ENCODE data around the gene ATAD3B.
"Not testable (repeated sequence)": the region's sequence is repeated elsewhere in the genome, so short reads cannot be mapped to it uniquely, and the experiment has no call there.

The ATAD3B gene

GRCh38 chr1:1452882-1453281 lies 18.7 kb upstream of the ATAD3B start:
- no peak for DNase-seq (ENCODE audit: low read depth)

GRCh38 chr1:1454286-1455056 lies 17.1 kb upstream of the ATAD3B start:
- not testable (repeated sequence) for DNase-seq (ENCODE audit: low read depth)

- no peak for DNase-seq (ENCODE audit: low read depth)
These were observed 16.1 kb upstream of the ATAD3B start for GRCh38 chr1:1455366-1455884.

GRCh38 chr1:1455934-1456333 lies 15.6 kb upstream of the ATAD3B start:
- DNase-seq (ENCODE audit: low read depth), result not testable (repeated sequence)

- DNase-seq (ENCODE audit: low read depth), result not testable (repeated sequence)
These were observed 14.8 kb upstream of the ATAD3B start for GRCh38 chr1:1456683-1457255.

- DNase-seq (ENCODE audit: low read depth), result not testable (repeated sequence)
These were observed 12.4 kb upstream of the ATAD3B start for GRCh38 chr1:1459156-1459555.

- DNase-seq (ENCODE audit: low read depth), result not testable (repeated sequence)
These were observed 11.9 kb upstream of the ATAD3B start for GRCh38 chr1:1459711-1460110.

GRCh38 chr1:1460540-1461130 lies 10.9 kb upstream of the ATAD3B start:
- DNase-seq (ENCODE audit: low read depth), result no peak

- no peak for DNase-seq (ENCODE audit: low read depth)
These were observed 9.7 kb upstream of the ATAD3B start for GRCh38 chr1:1461721-1462317.

GRCh38 chr1:1462318-1462966 lies 9.1 kb upstream of the ATAD3B start:
- DNase-seq (ENCODE audit: low read depth), result no peak

GRCh38 chr1:1463312-1463711 lies 8.3 kb upstream of the ATAD3B start:
- no peak for DNase-seq (ENCODE audit: low read depth)

GRCh38 chr1:1468196-1468985 lies 3.2 kb upstream of the ATAD3B start:
- DNase-seq (ENCODE audit: low read depth), result not testable (repeated sequence)

- DNase-seq (ENCODE audit: low read depth), result no peak
These were observed 758 bp upstream of the ATAD3B start for GRCh38 chr1:1470626-1471388.

GRCh38 chr1:1472053-1472876 lies 700 bp downstream of the ATAD3B start:
- DNase-seq (ENCODE audit: low read depth), result not testable (repeated sequence)

GRCh38 chr1:1476011-1476410 lies 4.4 kb downstream of the ATAD3B start:
- not testable (repeated sequence) for DNase-seq (ENCODE audit: low read depth)

GRCh38 chr1:1477206-1477605 lies 5.6 kb downstream of the ATAD3B start:
- no peak for DNase-seq (ENCODE audit: low read depth)

GRCh38 chr1:1479547-1480487 lies 8.3 kb downstream of the ATAD3B start:
- DNase-seq (ENCODE audit: low read depth), result no peak

GRCh38 chr1:1480488-1480867 lies 8.9 kb downstream of the ATAD3B start:
- not testable (repeated sequence) for DNase-seq (ENCODE audit: low read depth)

GRCh38 chr1:1481811-1482210 lies 10.2 kb downstream of the ATAD3B start:
- not testable (repeated sequence) for DNase-seq (ENCODE audit: low read depth)
